ENCODE data around the gene MAPK1. TPM values are rescaled to one million over a fixed set of nuclear protein-coding genes. Genes with fewer than 3 reads are reported as not detected.
A peak's percentile ranks its signal among the peaks of the same experiment; 100 is the strongest.

The MAPK1 gene
- total RNA-seq, 1 experiment from 2014 or later, result 87.4 TPM

DNA sequence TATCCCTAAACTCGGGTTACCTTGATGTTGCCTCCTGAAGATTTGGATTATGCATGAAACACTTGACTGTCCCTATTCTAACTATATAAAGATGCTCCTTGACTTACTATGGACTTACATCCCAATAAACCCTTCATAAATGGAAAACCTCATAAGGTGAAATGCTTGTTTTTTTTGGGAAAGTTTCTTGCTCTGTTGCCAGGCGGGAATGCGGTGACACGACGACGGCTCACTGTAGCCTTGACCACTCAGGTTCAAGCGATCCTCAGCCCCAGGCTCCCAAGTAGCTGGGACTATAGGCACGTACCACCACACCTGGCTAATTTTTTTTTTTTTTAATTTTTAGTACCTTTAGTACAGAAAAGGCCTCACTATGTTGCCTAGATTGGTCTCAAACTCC is 10.6 kb downstream of the MAPK1 start (continued):
- TF ChIP-seq, protein P1, sequence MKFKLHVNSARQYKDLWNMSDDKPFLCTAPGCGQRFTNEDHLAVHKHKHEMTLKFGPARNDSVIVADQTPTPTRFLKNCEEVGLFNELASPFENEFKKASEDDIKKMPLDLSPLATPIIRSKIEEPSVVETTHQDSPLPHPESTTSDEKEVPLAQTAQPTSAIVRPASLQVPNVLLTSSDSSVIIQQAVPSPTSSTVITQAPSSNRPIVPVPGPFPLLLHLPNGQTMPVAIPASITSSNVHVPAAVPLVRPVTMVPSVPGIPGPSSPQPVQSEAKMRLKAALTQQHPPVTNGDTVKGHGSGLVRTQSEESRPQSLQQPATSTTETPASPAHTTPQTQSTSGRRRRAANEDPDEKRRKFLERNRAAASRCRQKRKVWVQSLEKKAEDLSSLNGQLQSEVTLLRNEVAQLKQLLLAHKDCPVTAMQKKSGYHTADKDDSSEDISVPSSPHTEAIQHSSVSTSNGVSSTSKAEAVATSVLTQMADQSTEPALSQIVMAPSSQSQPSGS (CRISPR knock-in tag; IDR thresholded peaks at IDR 0.05; ENCODE audit: borderline replicate concordance, low read depth), result no peak

DNA sequence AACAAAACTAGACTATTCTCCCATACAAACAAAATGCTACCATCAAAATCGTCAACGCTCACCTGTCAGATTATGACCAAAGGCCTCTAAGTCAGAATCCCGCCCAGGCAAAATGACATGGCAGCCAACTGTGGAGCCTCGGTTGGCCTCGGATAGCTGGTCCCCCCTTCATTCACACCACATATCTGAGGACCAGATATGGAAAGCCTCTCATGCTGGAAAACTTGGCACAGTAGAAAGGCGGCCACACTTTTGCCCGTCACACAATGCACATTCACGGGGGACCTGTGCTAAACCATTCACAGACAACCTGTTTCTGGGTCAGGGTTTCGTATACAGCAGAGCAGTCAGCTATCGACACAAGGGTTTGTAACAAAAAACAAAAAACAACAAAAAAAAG is 11.2 kb downstream of the MAPK1 start:
- ATAC-seq (no peak), DNase-seq (ENCODE audit: low spot score) (no peak)
- ChIA-PET POLR2A (interaction anchor here (0.6 kb wide), 1 partner anchor 386 kb away, joined by 5 read pairs; no protein-coding TSS in a partner anchor), CTCF (interaction anchor here (0.7 to 1.2 kb wide), 3 partner anchors 61 to 96 kb away, joined by 3 read pairs; partner anchors contain the start of gene PPM1F)
- Mint-ChIP-seq H3K9me3 (no peaks in the 10 kb centered on the region), H3K4me1 (peaks cover 37% of the 10 kb centered on the region), H3K27ac (peak overlapping the region; percentile 52), H3K36me3 (peaks cover 7% of the 10 kb centered on the region; the same call in 1 of the 2 replicates), H3K27me3 (ENCODE audit: low read depth) (no peaks in the 10 kb centered on the region), H3K4me3 (no peak overlapping the region)
- no peak for TF ChIP-seq SMAD3 (CRISPR knock-in tag; IDR thresholded peaks at IDR 0.05; ENCODE audit: borderline replicate concordance)
- TF ChIP-seq, protein P2, sequence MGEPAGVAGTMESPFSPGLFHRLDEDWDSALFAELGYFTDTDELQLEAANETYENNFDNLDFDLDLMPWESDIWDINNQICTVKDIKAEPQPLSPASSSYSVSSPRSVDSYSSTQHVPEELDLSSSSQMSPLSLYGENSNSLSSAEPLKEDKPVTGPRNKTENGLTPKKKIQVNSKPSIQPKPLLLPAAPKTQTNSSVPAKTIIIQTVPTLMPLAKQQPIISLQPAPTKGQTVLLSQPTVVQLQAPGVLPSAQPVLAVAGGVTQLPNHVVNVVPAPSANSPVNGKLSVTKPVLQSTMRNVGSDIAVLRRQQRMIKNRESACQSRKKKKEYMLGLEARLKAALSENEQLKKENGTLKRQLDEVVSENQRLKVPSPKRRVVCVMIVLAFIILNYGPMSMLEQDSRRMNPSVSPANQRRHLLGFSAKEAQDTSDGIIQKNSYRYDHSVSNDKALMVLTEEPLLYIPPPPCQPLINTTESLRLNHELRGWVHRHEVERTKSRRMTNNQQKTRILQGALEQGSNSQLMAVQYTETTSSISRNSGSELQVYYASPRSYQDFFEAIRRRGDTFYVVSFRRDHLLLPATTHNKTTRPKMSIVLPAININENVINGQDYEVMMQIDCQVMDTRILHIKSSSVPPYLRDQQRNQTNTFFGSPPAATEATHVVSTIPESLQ (CRISPR knock-in tag; IDR thresholded peaks at IDR 0.05), result no peak
- no peak for TF ChIP-seq ZNF396 (CRISPR knock-in tag; IDR thresholded peaks at IDR 0.05; ENCODE audit: borderline replicate concordance)
- TF ChIP-seq ARID4B (CRISPR knock-in tag; IDR thresholded peaks at IDR 0.05; ENCODE audit: borderline replicate concordance), result no peak
- TF ChIP-seq, protein P3, sequence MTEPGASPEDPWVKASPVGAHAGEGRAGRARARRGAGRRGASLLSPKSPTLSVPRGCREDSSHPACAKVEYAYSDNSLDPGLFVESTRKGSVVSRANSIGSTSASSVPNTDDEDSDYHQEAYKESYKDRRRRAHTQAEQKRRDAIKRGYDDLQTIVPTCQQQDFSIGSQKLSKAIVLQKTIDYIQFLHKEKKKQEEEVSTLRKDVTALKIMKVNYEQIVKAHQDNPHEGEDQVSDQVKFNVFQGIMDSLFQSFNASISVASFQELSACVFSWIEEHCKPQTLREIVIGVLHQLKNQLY (CRISPR knock-in tag; IDR thresholded peaks at IDR 0.05), result no peak
- TF ChIP-seq JAZF1 (CRISPR knock-in tag; IDR thresholded peaks at IDR 0.05), result no peak
- TF ChIP-seq ZNF425 (CRISPR knock-in tag; conservative IDR thresholded peaks at IDR 0.05), result no peak
- TF ChIP-seq RELA (CRISPR knock-in tag; IDR thresholded peaks at IDR 0.05; ENCODE audit: borderline replicate concordance), result no peak
- no peak for TF ChIP-seq CTCF (IDR thresholded peaks at IDR 0.05)
- TF ChIP-seq TEAD1 (CRISPR knock-in tag; IDR thresholded peaks at IDR 0.05), result no peak
- TF ChIP-seq USF2 (CRISPR knock-in tag; IDR thresholded peaks at IDR 0.05), result no peak
- TF ChIP-seq GRHL2 (CRISPR knock-in tag; IDR thresholded peaks at IDR 0.05; ENCODE audit: insufficient replicate concordance, severe bottlenecking), result no peak
- no peak for TF ChIP-seq ATF1 (CRISPR knock-in tag; IDR thresholded peaks at IDR 0.05)
- TF ChIP-seq, protein P4, sequence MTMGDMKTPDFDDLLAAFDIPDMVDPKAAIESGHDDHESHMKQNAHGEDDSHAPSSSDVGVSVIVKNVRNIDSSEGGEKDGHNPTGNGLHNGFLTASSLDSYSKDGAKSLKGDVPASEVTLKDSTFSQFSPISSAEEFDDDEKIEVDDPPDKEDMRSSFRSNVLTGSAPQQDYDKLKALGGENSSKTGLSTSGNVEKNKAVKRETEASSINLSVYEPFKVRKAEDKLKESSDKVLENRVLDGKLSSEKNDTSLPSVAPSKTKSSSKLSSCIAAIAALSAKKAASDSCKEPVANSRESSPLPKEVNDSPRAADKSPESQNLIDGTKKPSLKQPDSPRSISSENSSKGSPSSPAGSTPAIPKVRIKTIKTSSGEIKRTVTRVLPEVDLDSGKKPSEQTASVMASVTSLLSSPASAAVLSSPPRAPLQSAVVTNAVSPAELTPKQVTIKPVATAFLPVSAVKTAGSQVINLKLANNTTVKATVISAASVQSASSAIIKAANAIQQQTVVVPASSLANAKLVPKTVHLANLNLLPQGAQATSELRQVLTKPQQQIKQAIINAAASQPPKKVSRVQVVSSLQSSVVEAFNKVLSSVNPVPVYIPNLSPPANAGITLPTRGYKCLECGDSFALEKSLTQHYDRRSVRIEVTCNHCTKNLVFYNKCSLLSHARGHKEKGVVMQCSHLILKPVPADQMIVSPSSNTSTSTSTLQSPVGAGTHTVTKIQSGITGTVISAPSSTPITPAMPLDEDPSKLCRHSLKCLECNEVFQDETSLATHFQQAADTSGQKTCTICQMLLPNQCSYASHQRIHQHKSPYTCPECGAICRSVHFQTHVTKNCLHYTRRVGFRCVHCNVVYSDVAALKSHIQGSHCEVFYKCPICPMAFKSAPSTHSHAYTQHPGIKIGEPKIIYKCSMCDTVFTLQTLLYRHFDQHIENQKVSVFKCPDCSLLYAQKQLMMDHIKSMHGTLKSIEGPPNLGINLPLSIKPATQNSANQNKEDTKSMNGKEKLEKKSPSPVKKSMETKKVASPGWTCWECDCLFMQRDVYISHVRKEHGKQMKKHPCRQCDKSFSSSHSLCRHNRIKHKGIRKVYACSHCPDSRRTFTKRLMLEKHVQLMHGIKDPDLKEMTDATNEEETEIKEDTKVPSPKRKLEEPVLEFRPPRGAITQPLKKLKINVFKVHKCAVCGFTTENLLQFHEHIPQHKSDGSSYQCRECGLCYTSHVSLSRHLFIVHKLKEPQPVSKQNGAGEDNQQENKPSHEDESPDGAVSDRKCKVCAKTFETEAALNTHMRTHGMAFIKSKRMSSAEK (CRISPR knock-in tag; IDR thresholded peaks at IDR 0.05; ENCODE audit: borderline replicate concordance), result no peak
- TF ChIP-seq PRRX2 (CRISPR knock-in tag; IDR thresholded peaks at IDR 0.05), result no peak
